Activated CD4-positive, alpha-beta T cell treated with anti-CD3 and anti-CD28 coated beads for 36 hours (primary cell): ENCODE data around the gene UFL1. TPM values are rescaled to one million over a fixed set of nuclear protein-coding genes. Genes with fewer than 3 reads are reported as not detected.
"Not testable (repeated sequence)": the region's sequence is repeated elsewhere in the genome, so short reads cannot be mapped to it uniquely, and the experiment has no call there.

Experiments used
- ATAC-seq: fragments of 200-7000 bp; cut with Tn5 transposase; one replicate; pipeline ENCODE4 v1.10.0; 2021; ENCODE audit warnings: mild to moderate bottlenecking, moderate library complexity
- CTCF ChIA-PET: fragments of 350-600 bp; sonication (Branson Sonifier 250); formaldehyde crosslinking; loops from one replicate; lab custom pipeline; 2021; ENCODE audit warnings: antibody characterized with exemption; lab: Charles Lee
- POLR2A ChIA-PET: fragments of 350-600 bp; sonication (Branson Sonifier 250); formaldehyde crosslinking; loops from one replicate; lab custom pipeline; 2021; ENCODE audit warnings: antibody characterized with exemption, inconsistent platforms; lab: Charles Lee
- DNase-seq: peaks from one replicate; pipeline ENCODE4 v3.0.0-alpha.2; 2020
- H3K27ac Mint-ChIP-seq: one replicate; pipeline ENCODE4 v1.8.0; 2021; ENCODE audit warnings: mixed read lengths
- H3K27me3 Mint-ChIP-seq: one replicate; pipeline ENCODE4 v1.8.0; 2021; ENCODE audit warnings: mixed read lengths
- H3K36me3 Mint-ChIP-seq: one replicate; pipeline ENCODE4 v1.8.0; 2021; ENCODE audit warnings: low read depth, mixed read lengths
- H3K4me1 Mint-ChIP-seq: one replicate; pipeline ENCODE4 v1.8.0; 2021; ENCODE audit warnings: mixed read lengths
- H3K4me3 Mint-ChIP-seq: one replicate; pipeline ENCODE4 v1.8.0; 2021; ENCODE audit warnings: mild to moderate bottlenecking, moderate library complexity, mixed read lengths
- H3K9me3 Mint-ChIP-seq: one replicate; pipeline ENCODE4 v1.8.0; 2021; ENCODE audit warnings: low read depth, mixed read lengths
- intact Hi-C, 2 experiments: fragments of 100-400 bp; cut with DNase I in 1 of 2; cut with micrococcal nuclease in 1 of 2; formaldehyde crosslinking; loops; one replicate each; pipeline versions ENCODE4 v1.14.2 to v1.15.1; 2022 to 2024; cut with DNase I, micrococcal nuclease
- total RNA-seq, 2 experiments: library from RNA; stranded (reverse); gene quantifications; one replicate each; pipeline ENCODE4 v1.2.3, GENCODE V29; 2021

UFL1 gene
- total RNA-seq, 2 experiments from 2014 or later = 27.3 to 28.0 TPM

- peak overlapping the region; percentile 99 for H3K27ac Mint-ChIP-seq
- DNase-seq (peak; percentile 19), ATAC-seq (peak; percentile 17)
- peaks cover 16% of the 10 kb centered on the region for H3K4me1 Mint-ChIP-seq
- H3K36me3 Mint-ChIP-seq = peaks cover 12% of the 10 kb centered on the region
- no peaks in the 10 kb centered on the region for H3K27me3 Mint-ChIP-seq
- POLR2A ChIA-PET = interaction anchor here (0.7 kb wide), 2 partner anchors 9 to 350 kb away, joined by 3 to 6 read pairs; no protein-coding TSS in a partner anchor
- peak overlapping the region; percentile 98 for H3K4me3 Mint-ChIP-seq
- intact Hi-C loops = loop anchor here (1.0 to 5.0 kb wide), 4 partner anchors 315 to 946 kb away; partner anchors contain the start of genes GPR63 (in 2 of the 2), MANEA (in 1 of the 2) and NDUFAF4 (in 1 of the 2)
- CTCF ChIA-PET = interaction anchor here (0.9 kb wide), 1 partner anchor 12 kb away, joined by 3 read pairs; no protein-coding TSS in a partner anchor
- H3K9me3 Mint-ChIP-seq = no peaks in the 10 kb centered on the region
Observed at GRCh38 chr6:96522465-96523009, 931 bp downstream of the UFL1 start.

GRCh38 chr6:96528193-96528592 is 6.6 kb downstream of the UFL1 start:
- intact Hi-C loops = no loop called here
- H3K27ac Mint-ChIP-seq = no peak overlapping the region
- CTCF ChIA-PET = interaction anchor here (1.1 to 2.3 kb wide), 4 partner anchors 11 to 29 kb away, joined by 3 to 10 read pairs (median 4); no protein-coding TSS in a partner anchor
- no peak for ATAC-seq
- no peak for DNase-seq
- H3K36me3 Mint-ChIP-seq = peaks cover 39% of the 10 kb centered on the region
- H3K9me3 Mint-ChIP-seq = no peaks in the 10 kb centered on the region
- no peaks in the 10 kb centered on the region for H3K27me3 Mint-ChIP-seq
- POLR2A ChIA-PET = no interaction called here
- peaks cover 17% of the 10 kb centered on the region for H3K4me1 Mint-ChIP-seq
- H3K4me3 Mint-ChIP-seq = no peak overlapping the region

GRCh38 chr6:96532399-96532798 is 10.8 kb downstream of the UFL1 start:
- POLR2A ChIA-PET = no interaction called here
- intact Hi-C loops = no loop called here
- H3K4me3 Mint-ChIP-seq = no peak overlapping the region
- H3K9me3 Mint-ChIP-seq = no peaks in the 10 kb centered on the region
- DNase-seq (no peak), ATAC-seq (no peak)
- peaks cover 35% of the 10 kb centered on the region for H3K36me3 Mint-ChIP-seq
- H3K4me1 Mint-ChIP-seq = peaks cover 14% of the 10 kb centered on the region
- H3K27me3 Mint-ChIP-seq = no peaks in the 10 kb centered on the region
- CTCF ChIA-PET = interaction anchor here (1.2 kb wide), 1 partner anchor 13 kb away, joined by 6 read pairs; no protein-coding TSS in a partner anchor
- no peak overlapping the region for H3K27ac Mint-ChIP-seq

- ChIA-PET POLR2A (no interaction called here), CTCF (no interaction called here)
- Mint-ChIP-seq H3K9me3 (no peaks in the 10 kb centered on the region), H3K4me1 (peaks cover 3% of the 10 kb centered on the region), H3K4me3 (no peak overlapping the region), H3K27me3 (no peaks in the 10 kb centered on the region), H3K36me3 (peaks cover 29% of the 10 kb centered on the region), H3K27ac (no peak overlapping the region)
- ATAC-seq (no peak), DNase-seq (no peak)
- intact Hi-C loops = no loop called here
Observed at GRCh38 chr6:96537726-96538125, 16.1 kb downstream of the UFL1 start.

- H3K27me3 Mint-ChIP-seq = no peaks in the 10 kb centered on the region
- no peak overlapping the region for H3K4me3 Mint-ChIP-seq
- no peak for ATAC-seq
- intact Hi-C loops = loop anchor here (2.0 to 5.0 kb wide), 3 partner anchors 355 to 516 kb away; partner anchors contain the start of gene NDUFAF4 (in 1 of the 2)
- H3K27ac Mint-ChIP-seq = no peak overlapping the region
- H3K9me3 Mint-ChIP-seq = no peaks in the 10 kb centered on the region
- peaks cover 40% of the 10 kb centered on the region for H3K36me3 Mint-ChIP-seq
- DNase-seq = no peak
- POLR2A ChIA-PET = no interaction called here
- no peaks in the 10 kb centered on the region for H3K4me1 Mint-ChIP-seq
- CTCF ChIA-PET = interaction anchor here (0.7 to 2.6 kb wide), 3 partner anchors 15 to 30 kb away, joined by 3 to 10 read pairs (median 3); no protein-coding TSS in a partner anchor
Observed at GRCh38 chr6:96542702-96543101, 21.1 kb downstream of the UFL1 start.

- POLR2A ChIA-PET = no interaction called here
- Mint-ChIP-seq H3K27me3 (no peaks in the 10 kb centered on the region), H3K4me3 (no peak overlapping the region), H3K27ac (no peak overlapping the region), H3K36me3 (peaks cover 36% of the 10 kb centered on the region), H3K4me1 (no peaks in the 10 kb centered on the region), H3K9me3 (no peaks in the 10 kb centered on the region)
- ATAC-seq (no peak), DNase-seq (no peak)
- CTCF ChIA-PET = interaction anchor here (0.6 to 1.8 kb wide), 3 partner anchors 9 to 62 kb away, joined by 3 to 6 read pairs (median 3); no protein-coding TSS in a partner anchor
- intact Hi-C loops = no loop called here
Observed at GRCh38 chr6:96545882-96546281, 24.3 kb downstream of the UFL1 start.

GRCh38 chr6:96547654-96548053 is 26.0 kb downstream of the UFL1 start:
- no peaks in the 10 kb centered on the region for H3K4me1 Mint-ChIP-seq
- no peak overlapping the region for H3K27ac Mint-ChIP-seq
- CTCF ChIA-PET = no interaction called here
- H3K27me3 Mint-ChIP-seq = no peaks in the 10 kb centered on the region
- peaks cover 45% of the 10 kb centered on the region for H3K36me3 Mint-ChIP-seq
- POLR2A ChIA-PET = no interaction called here
- no peak overlapping the region for H3K4me3 Mint-ChIP-seq
- no peak for ATAC-seq
- no peak for DNase-seq
- H3K9me3 Mint-ChIP-seq = no peaks in the 10 kb centered on the region
- intact Hi-C loops = no loop called here

- POLR2A ChIA-PET = no interaction called here
- DNase-seq (no peak), ATAC-seq (no peak)
- H3K4me3 Mint-ChIP-seq = no peak overlapping the region
- H3K36me3 Mint-ChIP-seq = peaks cover 46% of the 10 kb centered on the region
- intact Hi-C loops = no loop called here
- no peaks in the 10 kb centered on the region for H3K9me3 Mint-ChIP-seq
- H3K4me1 Mint-ChIP-seq = no peaks in the 10 kb centered on the region
- H3K27me3 Mint-ChIP-seq = no peaks in the 10 kb centered on the region
- CTCF ChIA-PET = interaction anchor here (1.2 kb wide), 1 partner anchor 11 kb away, joined by 3 read pairs; no protein-coding TSS in a partner anchor
- no peak overlapping the region for H3K27ac Mint-ChIP-seq
Observed at GRCh38 chr6:96554558-96554957, 33.0 kb downstream of the UFL1 start.

- CTCF ChIA-PET, H3K4me1 Mint-ChIP-seq, intact Hi-C loops, H3K27ac Mint-ChIP-seq, H3K9me3 Mint-ChIP-seq, ATAC-seq, POLR2A ChIA-PET, DNase-seq, H3K4me3 Mint-ChIP-seq, H3K27me3 Mint-ChIP-seq: not testable (repeated sequence)
- H3K36me3 Mint-ChIP-seq = peaks cover 12% of the 10 kb centered on the region
Observed at GRCh38 chr6:96559740-96560139, 38.1 kb downstream of the UFL1 start.

GRCh38 chr6:96562886-96563285 is 41.3 kb downstream of the UFL1 start, which contains the start of gene FHL5:
Gene FHL5, plus strand, starts transcription at chr6:96563128. Its CDS starts 40,486 bp downstream, at chr6:96603614.
- H3K27me3 Mint-ChIP-seq = peaks cover 4% of the 10 kb centered on the region
- no peak for DNase-seq

GRCh38 chr6:96563853-96564252 is 42.2 kb downstream of the UFL1 start:
- H3K27me3 Mint-ChIP-seq = peaks cover 5% of the 10 kb centered on the region
- no peak overlapping the region for H3K4me3 Mint-ChIP-seq
- DNase-seq (no peak), ATAC-seq (peak; percentile 53)
- H3K27ac Mint-ChIP-seq = no peak overlapping the region
- H3K36me3 Mint-ChIP-seq = no peaks in the 10 kb centered on the region
- ChIA-PET POLR2A (no interaction called here), CTCF (interaction anchor here (0.6 to 2.6 kb wide), 2 partner anchors 20 to 820 kb away, joined by 3 to 6 read pairs; no protein-coding TSS in a partner anchor)
- no peaks in the 10 kb centered on the region for H3K4me1 Mint-ChIP-seq
- intact Hi-C loops = no loop called here
- H3K9me3 Mint-ChIP-seq = peaks cover 2% of the 10 kb centered on the region

More at GRCh38 chr6:96562886-96563285, 41.3 kb downstream of the UFL1 start, which contains the start of gene FHL5:
- intact Hi-C loops = no loop called here
- no peak for ATAC-seq
- ChIA-PET POLR2A (no interaction called here), CTCF (interaction anchor here (0.9 to 2.6 kb wide), 3 partner anchors 19 to 44 kb away, joined by 3 to 6 read pairs (median 4); no protein-coding TSS in a partner anchor)
- Mint-ChIP-seq H3K27ac (no peak within 1 kb of the TSS), H3K9me3 (peaks cover 2% of the 10 kb centered on the region), H3K4me3 (no peak within 1 kb of the TSS), H3K4me1 (no peaks in the 10 kb centered on the region), H3K36me3 (no peaks in the 10 kb centered on the region)

- ChIA-PET POLR2A (no interaction called here), CTCF (no interaction called here)
- intact Hi-C loops = no loop called here
- no peak overlapping the region for H3K4me3 Mint-ChIP-seq
- no peaks in the 10 kb centered on the region for H3K4me1 Mint-ChIP-seq
- peaks cover 8% of the 10 kb centered on the region for H3K27me3 Mint-ChIP-seq
- DNase-seq = no peak
- ATAC-seq = no peak
- no peak overlapping the region for H3K27ac Mint-ChIP-seq
- H3K9me3 Mint-ChIP-seq = peaks cover 22% of the 10 kb centered on the region
- peaks cover 6% of the 10 kb centered on the region for H3K36me3 Mint-ChIP-seq
Observed at GRCh38 chr6:96570053-96570452, 48.4 kb downstream of the UFL1 start.
